Bronchial smooth muscle cell (primary cell): ENCODE data around the gene BANK1. TPM values are rescaled to one million over a fixed set of nuclear protein-coding genes. Genes with fewer than 3 reads are reported as not detected.

Experiments used
- total RNA-seq: library from RNA; depleted of rRNA; stranded (reverse); fragments of >200 nt; gene quantifications from 2 replicates; pipeline ENCODE4 v1.2.1, GENCODE V29; 2014

The BANK1 gene
- 0.17 and 0.32 TPM in 2 replicates for total RNA-seq

GRCh38 chr4:101790521-101791181 is at the start of gene BANK1:
TSS of gene BANK1 (plus strand) at chr4:101790730. CDS start at chr4:101790881, 151 bp downstream.

